LoVo (cell line): ENCODE measurements around the gene EMILIN3.

Experiments used
- DNase-seq: peaks from one replicate; pipeline ENCODE4 v3.0.0-alpha.2; 2016; ENCODE audit warnings: low spot score

Gene EMILIN3

DNA sequence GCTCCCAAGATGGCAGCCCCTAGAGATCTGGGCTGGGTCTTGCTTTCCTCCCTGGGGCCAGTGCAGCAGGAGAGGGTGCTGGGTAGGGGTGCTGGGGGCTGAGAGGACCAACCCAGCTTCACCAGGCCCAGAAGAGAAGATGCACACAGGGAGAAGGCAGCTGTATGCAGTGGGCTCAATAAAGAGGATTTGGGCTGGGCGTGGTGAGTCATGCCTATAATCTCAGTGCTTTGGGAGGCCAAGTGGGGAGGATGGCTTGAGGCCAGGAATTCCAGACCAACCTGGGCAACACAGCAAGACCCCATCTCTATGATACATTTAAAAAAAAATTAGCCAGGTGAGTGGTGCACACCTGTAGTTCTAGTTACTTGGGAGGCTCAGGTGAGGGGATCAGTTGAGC is 25.7 kb upstream of the EMILIN3 start:
- DNase-seq, result no peak

DNA sequence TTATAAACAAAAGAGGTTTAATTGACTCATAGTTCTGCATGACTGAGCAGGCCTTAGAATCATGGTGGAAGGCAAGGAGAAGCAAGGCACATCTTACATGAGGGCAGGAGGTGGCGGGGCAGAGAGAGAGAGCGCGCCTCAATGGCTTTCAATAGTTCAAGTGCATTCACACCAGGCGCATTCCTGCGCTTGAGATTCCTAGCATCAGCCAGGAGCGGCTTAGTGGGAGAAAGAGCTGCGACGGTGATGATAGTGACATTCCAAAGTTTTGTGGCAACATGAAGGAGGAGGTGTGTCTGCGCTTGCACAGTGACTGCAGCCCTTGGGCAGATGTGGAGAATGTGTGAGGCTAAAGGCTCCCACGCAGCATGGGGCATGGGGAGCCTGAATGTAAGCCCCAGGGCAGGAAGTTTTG is 25.0 kb upstream of the EMILIN3 start:
- DNase-seq, result no peak

DNA sequence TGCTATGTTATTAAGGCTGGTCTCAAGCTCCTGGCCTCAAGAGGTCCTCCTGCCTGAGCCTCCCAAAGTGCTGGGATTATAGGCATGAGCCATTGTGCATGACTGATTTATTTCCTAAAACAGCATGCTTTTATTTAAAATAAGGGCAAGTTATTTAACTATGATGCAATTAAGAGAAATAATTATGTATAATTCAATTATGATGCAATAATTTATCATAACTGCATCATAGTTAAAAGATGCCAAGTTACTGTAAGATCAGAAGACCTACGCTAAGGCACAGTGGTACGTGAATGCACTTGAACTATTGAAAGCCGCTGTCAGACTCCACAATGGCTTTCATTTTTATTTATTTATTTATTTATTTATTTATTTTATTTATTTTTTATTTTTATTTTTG is 24.3 kb upstream of the EMILIN3 start:
- DNase-seq, result no peak

DNA sequence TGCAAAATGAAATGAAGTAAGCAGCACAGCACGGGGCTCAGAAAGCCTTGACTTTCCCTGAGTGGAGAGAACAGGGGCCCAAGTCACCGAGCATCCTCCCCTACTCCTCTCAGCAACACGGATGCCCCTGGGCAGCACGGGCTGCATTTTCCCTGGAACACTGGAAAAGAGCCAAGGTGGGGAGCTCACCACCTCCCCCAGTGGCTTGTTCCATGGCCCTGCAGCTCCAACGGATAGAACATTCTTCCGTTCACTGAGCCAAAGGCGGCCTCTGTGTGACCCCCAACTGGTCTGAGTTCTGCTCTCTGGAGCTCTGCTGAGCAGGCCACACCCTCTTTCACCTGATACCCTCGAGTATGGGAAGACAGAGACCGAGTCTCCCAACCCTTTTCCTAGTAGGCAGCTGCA is 20.8 kb upstream of the EMILIN3 start:
- DNase-seq, result no peak

DNA sequence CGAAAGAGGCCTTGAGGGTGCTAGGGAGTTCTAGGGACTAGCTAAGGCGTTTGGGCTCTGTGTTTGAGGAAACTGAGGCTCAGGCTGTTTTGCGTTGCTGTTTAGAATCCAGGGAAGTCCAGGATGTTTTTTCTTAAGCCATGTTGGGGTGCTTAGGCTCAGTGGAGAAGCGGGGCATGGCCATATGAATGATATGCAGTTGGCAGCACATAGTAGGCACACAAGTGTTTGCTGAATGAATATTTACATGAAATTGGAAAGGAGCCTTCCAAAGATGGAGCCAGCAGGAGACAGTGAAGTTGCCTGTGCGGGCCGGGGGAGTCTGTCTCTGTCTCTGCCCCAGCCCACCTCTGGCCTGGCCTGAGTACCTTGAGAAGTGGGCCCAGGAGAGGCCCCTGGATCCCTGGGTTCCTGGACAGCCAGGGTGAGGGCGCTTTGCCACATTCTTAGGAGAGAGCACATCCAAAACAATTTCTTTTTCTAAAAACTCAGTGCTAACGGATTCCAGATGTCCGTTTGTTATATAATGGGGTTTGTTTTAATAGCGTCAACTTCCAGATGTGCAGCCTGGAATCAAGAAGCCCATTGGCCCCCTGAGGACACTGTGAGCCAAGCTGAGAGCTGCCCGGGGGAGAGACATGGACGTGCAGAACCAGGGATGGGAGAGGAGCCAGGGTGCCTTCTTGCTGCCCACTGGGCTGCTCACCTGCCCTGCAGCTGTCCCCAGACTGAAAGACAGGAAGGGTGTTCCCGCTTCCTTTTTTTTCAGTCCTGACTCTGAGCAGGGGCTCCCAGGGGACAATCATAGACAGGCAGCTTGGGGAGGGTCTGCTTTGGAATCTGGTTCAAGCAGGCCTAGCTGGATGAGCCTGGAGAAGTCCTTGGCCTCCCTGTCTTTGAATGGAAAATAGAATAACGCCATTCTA is 20.1 kb upstream of the EMILIN3 start:
- DNase-seq, result no peak

DNA sequence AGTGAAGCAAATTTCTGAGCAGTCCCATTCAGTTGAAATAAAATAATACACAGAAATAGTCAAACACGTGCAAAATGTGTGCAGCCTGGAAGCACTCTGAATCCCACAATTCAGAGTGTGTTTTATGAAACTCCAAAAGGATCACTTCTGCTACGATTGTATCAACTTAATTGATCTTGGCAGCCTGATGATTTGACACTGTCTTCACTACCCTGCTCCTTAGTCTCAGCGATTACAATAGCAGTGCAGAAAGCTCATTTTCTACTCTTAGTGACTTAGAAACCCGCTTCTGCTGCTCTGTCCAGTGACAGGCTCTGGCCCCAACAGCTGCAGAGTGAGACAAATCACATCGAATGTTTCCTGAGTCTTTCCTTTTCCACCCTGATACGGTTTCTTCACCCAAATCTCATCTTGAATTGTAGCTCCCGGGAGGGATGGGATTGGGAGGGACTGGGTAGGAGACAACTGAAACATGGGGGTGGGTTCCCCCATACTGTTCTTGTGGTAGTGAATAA is 16.2 kb upstream of the EMILIN3 start:
- DNase-seq, result no peak

DNA sequence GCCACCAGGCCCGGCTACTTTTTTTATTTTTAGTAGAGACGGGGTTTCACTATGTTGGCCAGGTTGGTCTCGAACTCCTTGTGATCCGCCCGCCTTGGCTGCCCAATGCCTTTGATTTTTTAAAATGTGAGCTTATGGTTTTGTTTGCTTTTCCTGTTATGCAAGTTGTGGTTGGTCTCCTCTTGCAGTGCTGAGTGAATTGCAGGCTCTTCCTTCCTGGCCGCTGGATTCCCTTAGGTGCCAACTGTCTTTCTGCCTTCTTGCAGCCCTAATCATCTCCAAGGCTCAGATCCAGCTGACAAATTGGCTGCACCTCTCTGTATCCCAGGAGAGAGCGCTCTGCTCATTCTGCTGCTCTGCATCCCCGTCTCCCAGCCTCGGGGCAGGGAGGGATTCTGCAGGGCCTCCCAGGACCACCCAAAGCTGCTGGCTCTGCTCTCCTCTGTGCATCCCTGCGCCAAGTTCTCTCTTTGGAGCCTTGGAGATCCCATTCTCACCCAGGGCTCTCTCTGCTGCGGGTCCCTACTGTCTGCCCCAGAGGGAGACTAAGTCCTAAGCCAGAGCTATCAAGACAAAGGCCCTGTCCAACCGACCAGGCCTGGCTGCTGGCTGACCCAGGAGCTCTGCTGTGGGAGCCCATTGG is 14.1 kb upstream of the EMILIN3 start:
- DNase-seq, result no peak

DNA sequence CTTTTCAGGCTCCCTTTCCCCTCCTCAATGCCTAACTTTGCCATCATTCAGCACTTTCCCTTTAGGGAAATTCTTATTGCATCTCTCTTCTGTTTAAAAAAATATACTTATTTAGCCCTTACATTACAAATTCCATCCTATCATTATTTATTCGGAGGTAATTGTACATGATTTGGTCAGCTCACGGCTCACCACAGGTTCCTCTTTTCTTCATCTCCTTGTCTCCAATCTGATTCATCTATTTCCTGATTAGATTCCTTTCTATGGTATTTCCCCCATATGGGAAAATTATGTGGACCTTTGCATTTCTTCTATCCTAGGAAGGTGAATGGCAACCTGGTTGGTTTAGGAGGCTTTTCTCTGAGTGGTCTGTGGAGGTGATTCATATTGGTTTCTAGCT is 12.9 kb upstream of the EMILIN3 start:
- DNase-seq, result no peak

DNA sequence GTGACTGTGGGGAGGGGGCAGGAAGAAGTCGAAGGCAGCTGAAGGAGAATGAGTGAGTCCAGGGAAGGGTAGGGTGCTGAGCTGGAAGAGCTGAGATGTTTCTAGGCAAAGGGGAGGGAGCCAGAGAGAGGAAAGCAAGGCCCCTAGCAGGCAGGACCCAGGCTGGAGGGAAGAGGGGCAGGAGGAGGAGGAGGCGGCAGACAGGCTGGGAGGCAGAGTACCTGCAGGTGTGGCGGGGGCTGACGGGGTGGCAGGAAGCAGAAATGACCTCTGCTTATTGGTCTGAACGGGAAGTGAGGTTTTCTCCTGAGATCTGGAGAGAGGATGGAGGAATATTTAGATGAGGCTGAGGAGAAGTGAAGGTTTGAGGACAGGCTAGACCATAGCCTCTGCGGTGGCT is 10.7 kb upstream of the EMILIN3 start:
- DNase-seq, result no peak

DNA sequence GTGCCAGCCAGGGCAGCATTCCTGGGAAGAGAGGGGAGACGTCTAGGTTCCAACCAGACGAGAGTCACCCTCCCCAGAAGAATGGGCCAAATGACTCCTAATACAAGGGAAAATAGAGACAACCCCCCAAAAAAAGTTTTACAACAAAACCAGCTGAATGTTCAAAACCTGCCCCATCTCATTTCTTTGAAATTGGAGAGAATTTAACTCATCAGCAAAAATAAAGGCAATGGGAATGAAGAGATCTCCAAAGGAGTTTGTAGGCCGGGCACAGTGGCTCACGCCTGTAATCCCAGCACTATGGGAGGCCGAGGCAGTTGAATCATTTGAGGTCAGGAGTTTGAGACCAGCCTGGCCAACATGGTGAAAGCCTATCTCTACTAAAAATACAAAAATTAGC is 9.7 kb upstream of the EMILIN3 start:
- no peak for DNase-seq

DNA sequence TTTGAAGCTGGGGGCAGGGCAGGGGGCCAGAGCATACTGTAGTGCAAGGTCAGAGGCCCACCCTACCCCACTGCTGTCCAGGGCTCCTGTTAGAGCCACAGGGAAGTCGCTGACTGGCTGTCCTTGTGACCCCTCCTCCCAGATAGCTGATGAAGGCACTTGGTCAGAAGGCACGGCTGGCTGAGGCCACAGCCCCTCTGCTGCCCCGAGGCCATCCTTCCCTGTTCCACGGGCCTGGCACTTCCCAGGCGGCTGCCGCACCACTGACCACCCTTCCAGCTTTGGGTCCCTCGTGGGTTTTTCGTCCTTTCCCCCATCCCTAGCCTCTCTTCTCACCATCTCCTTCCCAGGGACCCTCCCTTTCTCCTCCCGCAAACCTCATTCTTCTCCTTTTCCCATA is 9.2 kb upstream of the EMILIN3 start:
- DNase-seq, result no peak

DNA sequence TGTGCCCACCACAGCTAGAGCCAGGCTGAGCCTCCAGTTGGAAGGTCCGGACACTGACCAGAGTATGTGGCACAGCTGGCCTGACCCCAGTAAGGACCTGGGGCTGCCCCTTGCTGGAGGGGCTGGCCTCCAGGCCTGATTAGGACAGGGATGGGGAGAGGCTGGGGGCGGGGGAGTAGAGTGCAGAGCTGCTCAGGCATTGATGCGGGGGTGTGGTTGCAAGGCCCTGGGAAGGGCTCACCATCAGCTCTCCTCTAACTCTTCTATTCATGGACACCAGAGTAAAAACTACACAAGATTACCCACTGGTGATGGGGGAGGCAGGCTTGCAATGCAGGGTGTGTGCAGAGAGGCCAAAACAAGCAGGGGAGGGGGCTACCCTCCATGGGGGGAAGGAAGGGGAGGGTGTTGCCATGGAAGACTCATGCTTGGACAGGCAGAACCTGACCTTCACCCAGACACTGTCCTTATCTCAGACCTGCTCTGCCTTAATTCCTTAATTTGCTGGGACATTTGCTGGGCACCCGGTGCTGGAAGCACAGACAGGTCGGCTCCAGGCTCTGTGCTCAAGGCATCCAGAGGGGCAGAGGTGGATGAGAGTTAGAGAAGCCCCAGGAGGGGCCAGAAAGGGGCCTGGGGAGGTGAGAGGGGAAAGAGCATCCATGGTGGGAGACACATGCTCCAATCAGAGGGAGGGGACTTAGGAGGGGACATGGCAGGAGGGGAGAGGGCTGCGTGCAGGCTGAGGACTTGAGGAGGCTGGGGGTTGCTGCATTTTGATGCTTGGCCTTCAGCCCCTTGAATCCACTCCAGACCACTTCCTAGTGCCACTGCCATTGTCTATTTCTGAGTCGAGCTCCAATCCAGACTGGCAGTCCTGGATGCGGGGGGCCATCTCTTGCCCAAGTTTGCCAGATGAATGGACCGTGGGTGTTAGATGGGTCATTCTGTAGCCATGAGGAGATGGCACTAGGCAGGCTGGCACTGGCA is 7.6 kb upstream of the EMILIN3 start:
- DNase-seq, result no peak

DNA sequence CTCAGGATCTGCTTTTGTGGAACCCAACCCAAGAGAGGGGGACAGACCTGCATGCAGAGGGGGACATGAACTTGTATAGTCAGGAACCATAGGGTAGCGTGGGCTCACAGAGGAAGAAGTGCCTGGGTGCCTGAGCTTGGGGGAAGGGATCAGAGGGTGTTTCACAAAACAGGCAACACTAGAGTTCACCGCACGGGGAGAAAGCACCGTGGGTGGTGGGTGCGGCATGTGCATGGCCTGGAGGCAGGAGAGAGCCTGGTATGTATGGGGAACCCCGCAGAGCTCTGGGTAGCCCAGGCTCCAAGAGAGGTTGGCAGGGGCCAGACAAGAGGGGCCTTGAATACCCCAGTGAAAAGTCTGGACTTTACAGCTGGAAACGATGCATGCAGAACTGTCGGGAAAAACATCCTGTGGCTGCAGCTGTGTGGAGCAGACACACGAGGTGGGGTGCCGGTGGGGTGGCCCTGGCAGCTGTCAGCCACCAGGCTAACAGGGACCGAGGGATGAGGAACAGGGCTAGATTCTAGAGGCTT is 6.7 kb upstream of the EMILIN3 start:
- DNase-seq, result no peak

DNA sequence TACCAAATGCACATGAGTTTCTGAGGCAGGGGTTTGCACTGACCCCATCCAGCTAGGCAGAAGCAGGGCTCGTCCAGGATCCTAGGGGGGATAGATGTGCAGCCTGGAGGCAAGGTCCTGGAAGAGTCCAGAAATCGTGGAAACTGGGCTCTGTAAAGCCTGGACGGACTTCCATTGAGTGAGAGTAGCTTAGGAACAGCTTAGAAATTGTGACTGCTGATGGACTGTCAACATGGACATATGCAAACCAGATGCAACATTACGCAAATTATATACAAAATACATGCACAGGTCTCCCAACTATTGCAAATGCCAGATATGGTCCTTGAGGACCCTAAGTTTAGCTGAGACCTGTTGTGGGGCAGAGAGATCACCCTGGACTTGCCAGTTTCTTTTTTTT is 4.8 kb upstream of the EMILIN3 start:
- DNase-seq, result no peak

DNA sequence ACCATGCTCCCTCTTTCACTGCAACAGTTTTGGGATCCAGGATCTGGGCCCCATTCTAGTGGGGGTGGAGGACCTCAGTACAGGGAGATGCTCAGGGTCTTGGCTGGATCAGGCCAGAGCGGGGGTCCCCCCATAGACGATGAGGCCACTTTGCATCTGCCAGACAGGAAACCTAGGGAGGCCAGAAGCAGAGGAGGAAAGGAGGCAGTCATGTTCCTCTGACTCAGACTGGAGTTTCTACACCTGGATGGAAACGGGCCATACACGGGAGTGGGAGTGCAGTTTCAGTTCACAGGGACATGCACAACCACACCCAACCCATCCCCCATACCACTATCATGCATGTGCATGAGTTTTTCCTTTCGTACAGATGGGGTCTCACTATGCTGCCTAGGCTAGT is 3.6 kb upstream of the EMILIN3 start:
- DNase-seq, result no peak

DNA sequence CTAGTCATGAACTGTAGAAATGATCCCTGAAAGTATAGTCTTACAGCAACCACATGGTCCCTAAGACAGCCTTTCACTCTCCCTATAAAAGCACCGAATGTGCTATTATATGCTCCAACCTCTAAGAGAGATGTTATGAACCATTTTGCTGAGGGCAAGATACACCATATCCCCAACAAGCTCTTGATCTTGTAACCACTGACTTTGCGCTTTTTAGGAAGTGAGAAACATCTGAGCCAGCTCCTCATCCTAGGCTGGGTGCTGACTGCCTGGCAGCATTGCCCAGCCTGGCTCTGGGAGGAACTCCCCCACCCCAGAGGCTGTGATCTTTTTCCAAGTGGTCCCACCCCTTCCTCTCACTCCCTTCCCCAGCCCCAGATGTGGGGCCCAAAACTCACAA is 3.1 kb upstream of the EMILIN3 start:
- no peak for DNase-seq

DNA sequence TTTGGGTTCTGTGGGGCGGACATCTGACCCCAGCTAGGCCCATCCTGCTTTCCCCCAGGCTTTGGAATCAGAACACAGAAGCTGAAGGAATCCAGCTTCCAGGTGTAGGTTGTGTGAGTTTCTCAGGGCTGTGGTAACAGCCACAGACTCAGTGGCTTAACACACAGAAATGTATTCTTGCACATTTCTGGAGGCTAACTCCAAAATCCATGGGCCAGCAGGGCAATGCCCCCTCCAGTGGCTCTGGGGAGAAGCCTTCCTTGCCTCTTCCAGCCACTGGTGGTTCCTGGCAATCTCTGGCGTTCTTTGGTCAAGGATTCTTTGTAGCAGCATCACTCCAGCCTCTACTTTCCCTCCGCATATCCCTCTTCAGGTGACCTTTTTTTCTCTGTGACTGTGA is 1.3 kb upstream of the EMILIN3 start:
- DNase-seq, result no peak

DNA sequence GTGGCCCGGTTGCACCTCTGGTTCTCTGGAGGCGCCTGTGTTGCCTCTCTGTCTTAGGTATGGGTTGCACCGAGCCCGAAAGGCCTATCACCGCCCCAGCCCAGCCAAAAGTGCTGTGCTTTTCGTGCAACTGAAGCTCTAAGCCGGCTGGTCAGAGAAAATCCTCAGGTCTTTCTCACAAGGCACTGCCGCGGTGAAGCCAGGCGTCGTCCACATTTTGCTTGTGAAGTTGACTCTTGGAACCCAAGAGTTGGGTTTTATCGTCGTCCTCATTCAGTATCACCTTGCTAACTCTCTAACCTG is 726 bp upstream of the EMILIN3 start:
- no peak for DNase-seq

DNA sequence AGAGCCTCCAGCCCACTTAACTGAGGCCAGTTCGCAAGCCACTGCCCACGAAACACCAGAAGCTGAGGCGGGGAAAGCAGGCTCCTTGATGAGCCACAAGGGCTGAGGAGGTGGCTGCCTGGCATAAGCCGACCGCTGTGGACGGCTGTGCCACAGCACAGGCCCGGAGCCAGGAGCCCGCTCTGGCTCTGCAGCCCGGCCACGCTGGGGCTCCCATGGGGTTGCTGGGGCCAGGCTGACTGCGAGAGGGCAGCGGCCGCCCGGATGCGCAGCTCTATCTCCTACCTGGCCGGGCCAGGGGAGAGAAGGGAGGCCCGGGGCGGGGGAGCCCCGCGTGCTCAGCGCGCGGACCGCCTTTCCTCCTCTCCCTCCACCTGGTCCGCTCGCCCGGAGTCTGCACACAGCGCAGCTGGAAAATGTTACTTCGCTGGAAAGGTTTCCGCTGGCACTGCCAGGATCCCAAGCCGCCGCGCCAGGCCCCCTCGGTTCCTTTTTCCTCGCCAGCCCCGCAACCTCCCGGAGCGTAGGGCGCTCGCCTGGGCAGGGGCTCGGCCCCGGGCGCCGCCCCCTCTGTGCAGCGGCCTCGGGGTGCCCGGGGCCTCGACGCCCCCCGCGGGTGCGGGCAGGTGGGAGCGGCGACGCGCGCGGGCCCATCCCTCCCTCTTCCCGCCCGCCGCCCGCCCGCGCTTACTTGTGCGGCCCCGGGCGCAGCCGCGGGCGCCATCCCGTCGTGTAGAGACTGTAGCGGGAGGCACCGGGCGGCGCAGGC is 657 bp downstream of the EMILIN3 start:
- no peak for DNase-seq

DNA sequence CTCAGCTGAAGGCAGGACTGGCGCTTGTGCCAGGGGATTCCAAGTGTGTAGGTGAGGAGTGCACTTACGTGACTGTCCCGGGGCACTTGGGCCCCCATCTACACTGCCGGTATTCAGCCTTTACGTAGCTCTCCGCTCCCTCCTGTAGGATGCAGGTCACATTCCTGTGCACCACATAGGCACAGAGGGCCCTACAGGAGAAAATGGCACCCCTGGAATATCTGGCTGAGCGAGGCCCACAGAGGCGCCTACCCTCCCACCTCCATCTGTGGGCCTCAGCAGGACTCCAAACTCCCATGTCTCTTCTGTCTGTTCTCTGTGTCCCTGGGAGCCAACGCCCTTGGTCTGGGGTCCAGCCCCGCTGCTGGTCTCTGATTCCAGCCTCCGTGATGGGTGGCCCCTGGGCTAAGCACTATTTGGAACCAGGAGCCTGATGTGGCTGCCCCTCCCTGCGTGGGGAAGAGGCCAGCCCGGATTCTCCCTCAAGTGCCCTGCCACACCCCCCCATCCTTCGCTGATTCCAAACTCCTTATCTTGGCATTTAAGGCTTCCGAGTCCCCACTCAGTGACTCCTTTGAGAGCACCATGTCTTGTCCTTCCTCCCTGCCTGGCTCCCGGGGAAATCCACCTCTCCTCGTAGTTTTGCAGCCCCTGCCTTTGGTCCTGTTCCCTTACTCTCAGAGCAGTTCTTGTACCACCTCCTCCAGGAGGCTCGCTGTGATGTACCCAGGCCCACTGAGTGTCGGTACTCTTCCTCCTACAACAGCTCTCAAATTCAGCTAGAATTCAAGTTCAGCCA is 1.5 kb downstream of the EMILIN3 start:
- no peak for DNase-seq
